T-helper 2 cell (primary cell): Measurements from ENCODE around the gene SLC25A38.
A peak's percentile ranks its signal among the peaks of the same experiment; 100 is the strongest.
"Not testable (repeated sequence)": the region's sequence is repeated elsewhere in the genome, so short reads cannot be mapped to it uniquely, and the experiment has no call there.

Experiments
- DNase-seq, 5 experiments: peaks; one replicate each; pipeline versions ENCODE4 v3.0.0 to v3.0.0-alpha.2; 2012 to 2022
- total RNA-seq, 2 donors: gene quantifications; one replicate each; lab custom pipeline; 2026; lab: John Stamatoyannopoulos, UW

SLC25A38 gene
- 88.6 to 111 reads per million in 2 donors for total RNA-seq

GRCh38 chr3:39383045-39383880 is at the start of gene SLC25A38:
SLC25A38 (plus strand) TSS chr3:39383370; CDS start chr3:39383725, 355 bp downstream.
- peak; percentile 50 to 95 (median 76) for DNase-seq

GRCh38 chr3:39333607-39334006 is 49.6 kb upstream of the SLC25A38 start:
- no peak for DNase-seq

- DNase-seq, result peak in 1 of 5 experiments; percentile 53
Observed at GRCh38 chr3:39334205-39334604, 49.0 kb upstream of the SLC25A38 start.

- no peak for DNase-seq
Observed at GRCh38 chr3:39338201-39338600, 45.0 kb upstream of the SLC25A38 start.

- no peak for DNase-seq
Observed at GRCh38 chr3:39339086-39339485, 44.1 kb upstream of the SLC25A38 start.

- no peak for DNase-seq
Observed at GRCh38 chr3:39343076-39343717, 40.0 kb upstream of the SLC25A38 start.

GRCh38 chr3:39343760-39344159 is 39.4 kb upstream of the SLC25A38 start:
- no peak for DNase-seq

- DNase-seq, result no peak
Observed at GRCh38 chr3:39344746-39345344, 38.3 kb upstream of the SLC25A38 start.

- DNase-seq, result peak in 1 of 5 experiments; percentile 81
Observed at GRCh38 chr3:39346785-39347585, 36.2 kb upstream of the SLC25A38 start.

- no peak for DNase-seq
Observed at GRCh38 chr3:39347586-39347876, 35.6 kb upstream of the SLC25A38 start.

GRCh38 chr3:39349080-39349479 is 34.1 kb upstream of the SLC25A38 start:
- no peak for DNase-seq

- DNase-seq, result peak in 1 of 5 experiments; percentile 72
Observed at GRCh38 chr3:39350714-39351113, 32.5 kb upstream of the SLC25A38 start.

- not testable (repeated sequence) for DNase-seq
Observed at GRCh38 chr3:39351134-39351533, 32.0 kb upstream of the SLC25A38 start.

- DNase-seq, result not testable (repeated sequence)
Observed at GRCh38 chr3:39353168-39353927, 29.8 kb upstream of the SLC25A38 start.

- DNase-seq, result peak in 2 of 5 experiments; percentile 7 to 76
Observed at GRCh38 chr3:39358333-39358732, 24.8 kb upstream of the SLC25A38 start.

GRCh38 chr3:39361252-39361927 is 21.8 kb upstream of the SLC25A38 start:
- DNase-seq, result peak in 4 of 5 experiments; percentile 33 to 95 (median 57)

- DNase-seq, result no peak
Observed at GRCh38 chr3:39362192-39362591, 21.0 kb upstream of the SLC25A38 start.

GRCh38 chr3:39362812-39363211 is 20.4 kb upstream of the SLC25A38 start:
- DNase-seq, result no peak

- DNase-seq, result not testable (repeated sequence)
Observed at GRCh38 chr3:39370450-39370849, 12.7 kb upstream of the SLC25A38 start.

- DNase-seq, result no peak
Observed at GRCh38 chr3:39372833-39373232, 10.3 kb upstream of the SLC25A38 start.

- no peak for DNase-seq
Observed at GRCh38 chr3:39376959-39377634, 6.1 kb upstream of the SLC25A38 start.
